Esophagus squamous epithelium (tissue), 5 donors: ENCODE data around the gene SLC3A2. TPM values are rescaled to one million over a fixed set of nuclear protein-coding genes. Genes with fewer than 3 reads are reported as not detected.

Experiments
- DNase-seq: peaks from one replicate; lab custom pipeline; 2025; lab: John Stamatoyannopoulos, UW
- H3K27ac ChIP-seq, 4 donors: fragments of 200-600 bp; sonication (generic); one replicate each; pipeline ENCODE4 v1.5.1; 2016 to 2019; ENCODE audit warnings: mild to moderate bottlenecking in 1 of 4
- H3K27me3 ChIP-seq, 4 donors: fragments of 200-600 bp; sonication (generic); 1 replicate in 3 of 4; 2 replicates in 1 of 4; pipeline versions ENCODE4 v1.5.1 to v1.6.0; 2017 to 2021; ENCODE audit warnings: antibody characterized with exemption in 1 of 4
- H3K36me3 ChIP-seq, 3 donors: fragments of 200-600 bp; sonication (generic); one replicate each; pipeline ENCODE4 v1.5.1; 2016 to 2019
- H3K4me1 ChIP-seq, 3 donors: fragments of 200-600 bp; sonication (generic); one replicate each; pipeline ENCODE4 v1.5.1; 2017 to 2019
- H3K4me3 ChIP-seq, 4 donors: fragments of 200-600 bp; sonication (generic); 1 replicate in 3 of 4; 2 replicates in 1 of 4; pipeline ENCODE4 v1.5.1; 2016 to 2019; ENCODE audit warnings: mild to moderate bottlenecking in 2 of 4, moderate library complexity in 1 of 4
- H3K9me3 ChIP-seq, 3 donors: fragments of 200-600 bp; sonication (generic); one replicate each; pipeline ENCODE4 v1.5.1; 2016 to 2019
- CTCF ChIP-seq, 6 experiments: fragments of 450-650 bp in 4 of 6; fragments of 200-600 bp in 2 of 6; sonication (generic) in 2 of 6; IDR thresholded peaks; one replicate each; pipeline ENCODE4 v1.5.1; 2016 to 2019; ENCODE audit warnings: antibody characterized with exemption in 6 of 6, mild to moderate bottlenecking in 4 of 6, moderate library complexity in 4 of 6
- POLR2A ChIP-seq, 4 donors: fragments of 450-650 bp; IDR thresholded peaks; one replicate each; pipeline ENCODE4 v1.6.1; 2017; ENCODE audit warnings: antibody characterized with exemption in 4 of 4, mild to moderate bottlenecking in 4 of 4, moderate library complexity in 3 of 4
- WGBS, 2 donors: methylation state at CpG; one replicate each; pipeline ENCODE4 v1.1.5; 2018; 5-methylcytosine and 5-hydroxymethylcytosine counted together
- intact Hi-C: fragments of 100-400 bp; cut with DNase I; formaldehyde crosslinking; loops from one replicate; pipeline ENCODE4 v1.15.0; 2022
- total RNA-seq, 4 donors: library from RNA; depleted of rRNA; stranded (reverse); fragments of >200 nt; gene quantifications; one replicate each; pipeline ENCODE4 v1.1.0, GENCODE V29; 2016
- donor health status: DM: yes; HTN: yes; CAD: no.

SLC3A2 gene
- total RNA-seq, 4 donors from 2014 or later, result 132 to 373 (median 153) TPM

- H3K27me3 ChIP-seq, result peaks cover 0 to 56% (median 9%) of the 10 kb centered on the region in 4 donors
- H3K27ac ChIP-seq, result no peak overlapping the region
- TF ChIP-seq POLR2A (IDR thresholded peaks at IDR 0.05) (no peak), CTCF (IDR thresholded peaks at IDR 0.05) (no peak)
- H3K4me1 ChIP-seq, result peaks cover 9 to 37% (median 17%) of the 10 kb centered on the region in 3 donors
- H3K4me3 ChIP-seq, result no peak overlapping the region
- intact Hi-C loops, result no loop called here
- WGBS, 2 donors, result 75 to 82% methylated on average over 5 to 10 of the region's 11 CpGs
- H3K9me3 ChIP-seq, result no peaks in the 10 kb centered on the region
- DNase-seq, result no peak
- H3K36me3 ChIP-seq, result no peaks in the 10 kb centered on the region
Observed at GRCh38 chr11:62919898-62920640, 39.4 kb downstream of the SLC3A2 start.

GRCh38 chr11:62921201-62921572, 40.5 kb downstream of the SLC3A2 start, which contains the start of gene CHRM1:
Gene CHRM1 (minus strand): TSS chr11:62921363. CDS start chr11:62911100, 10,263 bp downstream.
- H3K27me3 ChIP-seq, result peaks cover 5 to 67% (median 19%) of the 10 kb centered on the region in 4 donors
- 13 to 16% methylated on average over 4 to 5 of the region's 9 CpGs for WGBS, 2 donors
- no peak within 1 kb of the TSS for H3K27ac ChIP-seq
- DNase-seq, result no peak
- H3K9me3 ChIP-seq, result no peaks in the 10 kb centered on the region
- H3K36me3 ChIP-seq, result no peaks in the 10 kb centered on the region
- intact Hi-C loops, result no loop called here
- H3K4me1 ChIP-seq, result peaks cover 9 to 48% (median 26%) of the 10 kb centered on the region in 3 donors
- TF ChIP-seq CTCF (IDR thresholded peaks at IDR 0.05) (no peak), POLR2A (IDR thresholded peaks at IDR 0.05) (no peak)
- peak within 1 kb of the TSS in 2 of 4 donors; percentile 14 to 16 for H3K4me3 ChIP-seq

- no peaks in the 10 kb centered on the region for H3K36me3 ChIP-seq
- DNase-seq, result no peak
- 12% methylated on average over 9 to 13 of the region's 19 CpGs for WGBS, 2 donors
- peaks cover 9 to 53% (median 31%) of the 10 kb centered on the region in 3 donors for H3K4me1 ChIP-seq
- intact Hi-C loops, result no loop called here
- peak overlapping the region in 2 of 4 donors; percentile 14 to 16 for H3K4me3 ChIP-seq
- no peak overlapping the region for H3K27ac ChIP-seq
- peaks cover 6 to 72% (median 24%) of the 10 kb centered on the region in 4 donors for H3K27me3 ChIP-seq
- no peaks in the 10 kb centered on the region for H3K9me3 ChIP-seq
- TF ChIP-seq CTCF (IDR thresholded peaks at IDR 0.05) (no peak), POLR2A (IDR thresholded peaks at IDR 0.05) (no peak)
Observed at GRCh38 chr11:62921573-62922188, 41.0 kb downstream of the SLC3A2 start.

GRCh38 chr11:62922189-62922589, 41.5 kb downstream of the SLC3A2 start:
- Histone ChIP-seq H3K4me1 (peaks cover 9 to 57% (median 31%) of the 10 kb centered on the region in 3 donors), H3K4me3 (no peak overlapping the region), H3K36me3 (no peaks in the 10 kb centered on the region), H3K27ac (no peak overlapping the region), H3K9me3 (no peaks in the 10 kb centered on the region), H3K27me3 (peaks cover 6 to 77% (median 29%) of the 10 kb centered on the region in 4 donors)
- TF ChIP-seq CTCF (IDR thresholded peaks at IDR 0.05) (no peak), POLR2A (IDR thresholded peaks at IDR 0.05) (no peak)
- 35 to 50% methylated on average over 2 of the region's 4 CpGs for WGBS, 2 donors
- no peak for DNase-seq
- intact Hi-C loops, result no loop called here
